Left ventricle myocardium inferior (tissue), 1 donor: ENCODE results near the gene ZNF408. TPM values are rescaled to one million over a fixed set of nuclear protein-coding genes. Genes with fewer than 3 reads are reported as not detected.

ENCODE experiments used
- DNase-seq: peaks from one replicate; pipeline ENCODE4 v3.0.0-alpha.2; 2020
- H3K27ac ChIP-seq: fragments of 200-600 bp; replicated peaks from 2 replicates; pipeline ENCODE4 v1.8.0; 2021
- H3K27me3 ChIP-seq: fragments of 200-600 bp; 2 replicates; pipeline ENCODE4 v1.8.0; 2021; ENCODE audit warnings: low read depth
- H3K36me3 ChIP-seq: fragments of 200-600 bp; 2 replicates; pipeline ENCODE4 v1.8.0; 2021
- H3K4me1 ChIP-seq: fragments of 200-600 bp; 2 replicates; pipeline ENCODE4 v1.8.0; 2021
- H3K4me3 ChIP-seq: fragments of 200-600 bp; 2 replicates; pipeline ENCODE4 v1.8.0; 2021; ENCODE audit warnings: mild to moderate bottlenecking, moderate library complexity
- H3K9me3 ChIP-seq: fragments of 200-600 bp; replicated peaks from 2 replicates; pipeline ENCODE4 v1.8.0; 2021
- intact Hi-C: fragments of 100-400 bp; cut with micrococcal nuclease; formaldehyde crosslinking; loops from one replicate; pipeline ENCODE4 v1.11.0; 2022
- total RNA-seq: library from RNA; stranded (reverse); fragmentation: NEBNext Ultra II Directional; extraction: Animal tissue kit (Norgen Biotek cat#: 25700); gene quantifications from one replicate; pipeline ENCODE4 v1.2.1, GENCODE V29; 2021
- TF ChIP-seq, protein P1 (sequence below): fragments of 200-600 bp; IDR thresholded peaks from 2 replicates; pipeline ENCODE4 v1.8.0; 2021; ENCODE audit warnings: antibody characterized with exemption, mild to moderate bottlenecking, borderline replicate concordance
- donor health status: DM: no; HTN: yes; CAD: no; lungs with severe emphysema.

Gene ZNF408
- total RNA-seq, 1 donor from 2014 or later: 7.3 TPM

DNA sequence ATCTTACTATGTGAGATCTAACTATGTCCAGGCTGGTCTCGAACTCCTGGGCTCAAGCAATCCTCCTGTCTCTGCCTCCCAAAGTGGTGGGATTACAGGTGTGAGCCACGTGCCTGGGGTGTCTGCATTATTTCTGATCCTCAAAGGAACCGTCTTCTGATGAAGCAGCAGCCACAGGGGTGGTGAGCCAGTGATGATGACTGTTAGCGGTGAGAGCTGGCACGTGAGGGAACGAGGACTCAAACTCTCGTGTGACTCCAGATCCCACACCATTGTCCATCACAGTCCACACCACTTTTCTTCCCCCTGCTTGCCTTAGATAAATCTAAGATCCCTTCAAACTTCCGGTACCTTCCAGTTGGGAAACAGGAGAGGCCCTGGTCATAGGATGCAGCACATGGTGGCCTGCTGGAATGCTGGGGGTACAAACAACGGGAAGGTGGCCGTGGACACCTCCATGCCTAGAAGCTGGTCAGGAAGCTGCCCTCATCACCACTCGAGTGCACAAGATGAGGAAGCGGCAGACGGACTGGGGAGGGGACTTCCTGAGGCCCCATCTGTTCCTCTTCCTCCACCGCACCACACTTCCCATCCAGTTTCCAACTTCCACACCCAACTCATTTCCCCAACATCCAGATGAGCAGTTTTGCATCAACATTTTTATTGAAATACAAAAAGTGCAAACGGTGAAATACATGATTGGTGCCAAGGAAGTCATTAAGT, 24.2 kb upstream of the ZNF408 start:
- peaks cover 80% of the 10 kb centered on the region for H3K36me3 ChIP-seq
- intact Hi-C loops: no loop called here
- peak overlapping the region; percentile 88 for H3K27ac ChIP-seq
- DNase-seq: no peak
- no peaks in the 10 kb centered on the region for H3K27me3 ChIP-seq
- peaks cover 68% of the 10 kb centered on the region for H3K4me1 ChIP-seq
- TF ChIP-seq, protein P1, sequence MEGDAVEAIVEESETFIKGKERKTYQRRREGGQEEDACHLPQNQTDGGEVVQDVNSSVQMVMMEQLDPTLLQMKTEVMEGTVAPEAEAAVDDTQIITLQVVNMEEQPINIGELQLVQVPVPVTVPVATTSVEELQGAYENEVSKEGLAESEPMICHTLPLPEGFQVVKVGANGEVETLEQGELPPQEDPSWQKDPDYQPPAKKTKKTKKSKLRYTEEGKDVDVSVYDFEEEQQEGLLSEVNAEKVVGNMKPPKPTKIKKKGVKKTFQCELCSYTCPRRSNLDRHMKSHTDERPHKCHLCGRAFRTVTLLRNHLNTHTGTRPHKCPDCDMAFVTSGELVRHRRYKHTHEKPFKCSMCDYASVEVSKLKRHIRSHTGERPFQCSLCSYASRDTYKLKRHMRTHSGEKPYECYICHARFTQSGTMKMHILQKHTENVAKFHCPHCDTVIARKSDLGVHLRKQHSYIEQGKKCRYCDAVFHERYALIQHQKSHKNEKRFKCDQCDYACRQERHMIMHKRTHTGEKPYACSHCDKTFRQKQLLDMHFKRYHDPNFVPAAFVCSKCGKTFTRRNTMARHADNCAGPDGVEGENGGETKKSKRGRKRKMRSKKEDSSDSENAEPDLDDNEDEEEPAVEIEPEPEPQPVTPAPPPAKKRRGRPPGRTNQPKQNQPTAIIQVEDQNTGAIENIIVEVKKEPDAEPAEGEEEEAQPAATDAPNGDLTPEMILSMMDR: no peak
- no peak overlapping the region for H3K4me3 ChIP-seq
- H3K9me3 ChIP-seq: no peaks in the 10 kb centered on the region

DNA sequence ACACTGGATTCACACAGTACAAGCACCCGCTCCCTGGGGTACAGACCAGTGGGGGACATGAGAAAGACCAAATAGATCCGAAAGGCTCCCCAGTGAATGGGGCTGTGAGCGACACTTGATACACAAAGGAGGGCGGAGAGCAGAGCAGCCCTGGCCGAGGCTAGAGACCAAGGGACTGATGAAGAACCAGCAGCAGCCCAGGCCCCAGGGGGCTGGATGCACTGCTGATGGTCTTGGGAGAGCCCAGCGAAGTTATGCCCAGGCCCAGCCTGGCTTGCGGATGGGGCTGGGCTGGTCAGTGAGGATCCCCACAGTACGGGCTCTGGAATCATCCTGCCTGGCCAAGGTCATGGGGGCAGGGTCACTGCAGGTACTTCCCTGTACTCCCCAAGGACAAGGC, 23.7 kb upstream of the ZNF408 start:
- no peaks in the 10 kb centered on the region for H3K27me3 ChIP-seq
- H3K4me1 ChIP-seq: peaks cover 64% of the 10 kb centered on the region
- intact Hi-C loops: no loop called here
- no peak overlapping the region for H3K4me3 ChIP-seq
- peak overlapping the region; percentile 88 for H3K27ac ChIP-seq
- TF ChIP-seq, protein P1: no peak
- DNase-seq: no peak
- peaks cover 80% of the 10 kb centered on the region for H3K36me3 ChIP-seq
- H3K9me3 ChIP-seq: no peaks in the 10 kb centered on the region

DNA sequence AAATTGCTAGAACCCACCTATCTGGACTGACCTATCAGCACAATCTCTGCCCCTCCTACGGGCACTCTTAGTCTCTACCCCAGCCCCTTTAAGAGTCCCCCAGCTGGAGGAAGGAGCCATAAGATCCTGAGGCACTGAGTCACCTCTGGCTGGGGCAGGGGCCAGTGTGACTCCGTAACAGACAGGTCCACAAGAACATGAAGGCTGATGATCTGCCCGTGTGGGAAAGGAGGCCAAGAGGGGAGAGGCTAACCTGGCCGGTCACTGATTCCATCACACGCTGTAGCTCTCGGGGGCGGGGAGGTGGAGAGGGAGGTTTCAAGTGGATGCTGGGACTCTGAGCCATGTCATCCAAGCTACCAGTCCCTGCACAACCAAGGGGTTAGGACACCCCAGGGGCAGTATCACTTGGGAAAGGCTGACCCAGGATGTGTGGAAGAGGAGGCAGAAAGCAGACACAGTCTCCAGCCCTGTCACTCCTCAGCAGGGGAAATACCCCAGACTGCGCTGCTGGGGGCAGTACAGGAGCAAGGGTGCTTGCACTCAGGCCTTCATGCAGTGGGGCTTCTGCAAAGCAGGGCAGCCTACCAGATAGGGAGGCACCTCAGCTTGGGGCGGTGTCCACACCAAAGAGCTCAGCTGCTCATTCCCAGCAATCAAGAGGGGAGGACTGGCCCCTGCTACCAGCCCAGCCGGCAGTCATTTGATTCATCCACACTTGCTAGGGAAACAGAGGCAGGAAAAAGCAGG, 22.7 kb upstream of the ZNF408 start:
- Histone ChIP-seq H3K4me3 (no peak overlapping the region), H3K27me3 (no peaks in the 10 kb centered on the region), H3K9me3 (no peaks in the 10 kb centered on the region), H3K4me1 (peaks cover 55% of the 10 kb centered on the region), H3K27ac (peak overlapping the region; percentile 88), H3K36me3 (peaks cover 78% of the 10 kb centered on the region)
- DNase-seq: no peak
- intact Hi-C loops: no loop called here
- TF ChIP-seq, protein P1: no peak

DNA sequence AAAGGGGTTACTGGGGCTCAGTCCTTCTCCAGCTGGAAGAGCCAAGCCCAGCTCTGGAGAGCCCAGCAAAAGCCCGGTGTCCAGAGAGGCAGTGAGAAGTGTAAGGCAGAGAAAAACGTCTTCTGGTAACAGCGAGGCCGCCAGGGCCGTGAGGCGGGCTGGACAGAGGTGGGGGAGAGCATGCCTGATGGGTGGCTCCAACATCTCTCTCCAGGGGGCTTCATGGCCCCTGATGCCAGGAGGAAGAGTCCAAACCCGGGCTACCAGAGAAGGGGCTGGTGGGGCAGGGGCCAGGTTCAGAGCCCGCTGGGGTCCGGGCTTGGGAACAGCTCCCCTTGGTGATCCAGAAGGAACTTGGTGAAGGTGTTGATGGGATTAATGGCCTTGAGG, 22.1 kb upstream of the ZNF408 start:
- Histone ChIP-seq H3K27me3 (no peaks in the 10 kb centered on the region), H3K36me3 (peaks cover 75% of the 10 kb centered on the region), H3K9me3 (no peaks in the 10 kb centered on the region), H3K4me3 (no peak overlapping the region), H3K4me1 (peaks cover 55% of the 10 kb centered on the region), H3K27ac (peak overlapping the region; percentile 88)
- intact Hi-C loops: no loop called here
- no peak for DNase-seq
- TF ChIP-seq, protein P1: no peak

DNA sequence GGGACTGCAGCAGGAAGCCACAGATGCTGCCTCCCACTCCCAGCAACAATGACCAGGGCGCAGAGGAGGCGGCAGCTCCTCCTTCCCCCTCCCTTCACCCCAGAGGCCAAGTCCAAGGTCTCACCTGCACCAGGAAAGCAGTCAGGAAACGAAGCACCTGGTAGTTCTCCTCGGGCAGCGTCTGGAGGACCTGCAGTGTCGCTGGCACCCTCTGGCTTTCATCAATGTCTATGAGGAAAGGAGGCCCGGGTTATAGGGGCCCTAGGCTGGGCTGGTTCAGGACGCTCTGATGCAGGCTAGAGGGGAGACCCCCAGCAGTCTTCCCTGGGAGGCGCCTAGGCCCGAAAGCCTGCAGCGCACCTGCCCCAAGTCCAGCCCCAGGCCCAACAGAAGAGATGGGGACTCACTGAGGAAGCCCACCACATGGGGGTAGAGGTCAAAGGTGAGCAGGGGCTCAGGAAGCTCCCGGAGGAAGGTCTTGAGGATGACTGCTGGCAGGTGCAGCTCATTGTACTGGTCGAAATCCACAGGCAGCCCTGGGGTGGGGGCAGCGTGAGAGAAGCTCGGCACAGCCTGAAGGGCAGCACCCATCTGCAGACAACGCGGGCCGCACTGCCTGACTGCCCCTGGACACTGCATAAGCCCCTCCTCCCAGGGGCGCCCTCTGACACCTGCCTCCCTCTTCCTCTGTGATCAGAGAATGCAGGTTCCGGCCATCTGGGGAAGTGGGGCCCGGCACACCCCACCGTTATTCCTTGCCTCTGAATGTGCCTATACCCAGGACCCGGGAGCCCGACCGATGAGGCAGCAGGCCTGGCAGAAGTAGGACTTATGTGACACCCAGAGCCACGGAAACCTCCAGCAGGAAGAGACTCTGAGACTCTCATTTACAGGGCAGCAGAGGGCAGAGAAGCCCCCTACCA, 21.3 kb upstream of the ZNF408 start:
- peak; percentile 13 for DNase-seq
- H3K4me3 ChIP-seq: no peak overlapping the region
- peaks cover 73% of the 10 kb centered on the region for H3K36me3 ChIP-seq
- TF ChIP-seq, protein P1: no peak
- intact Hi-C loops: no loop called here
- no peaks in the 10 kb centered on the region for H3K9me3 ChIP-seq
- H3K27me3 ChIP-seq: no peaks in the 10 kb centered on the region
- H3K4me1 ChIP-seq: peaks cover 55% of the 10 kb centered on the region
- no peak overlapping the region for H3K27ac ChIP-seq
